Measurements from ENCODE around the gene ZNF236.
"Not testable (repeated sequence)": the region's sequence is repeated elsewhere in the genome, so short reads cannot be mapped to it uniquely, and the experiment has no call there.

- TF ChIP-seq POLR2A, CTCF (IDR thresholded peaks at IDR 0.05): not testable (repeated sequence)
These were observed 122.0 kb downstream of the ZNF236 start for GRCh38 chr18:76944346-76944745.
